ENCODE measurements around the gene ITIH3. TPM values are rescaled to one million over a fixed set of nuclear protein-coding genes. Genes with fewer than 3 reads are reported as not detected.

ITIH3 gene
- total RNA-seq, 1 experiment from 2014 or later = 0.37 TPM

DNA sequence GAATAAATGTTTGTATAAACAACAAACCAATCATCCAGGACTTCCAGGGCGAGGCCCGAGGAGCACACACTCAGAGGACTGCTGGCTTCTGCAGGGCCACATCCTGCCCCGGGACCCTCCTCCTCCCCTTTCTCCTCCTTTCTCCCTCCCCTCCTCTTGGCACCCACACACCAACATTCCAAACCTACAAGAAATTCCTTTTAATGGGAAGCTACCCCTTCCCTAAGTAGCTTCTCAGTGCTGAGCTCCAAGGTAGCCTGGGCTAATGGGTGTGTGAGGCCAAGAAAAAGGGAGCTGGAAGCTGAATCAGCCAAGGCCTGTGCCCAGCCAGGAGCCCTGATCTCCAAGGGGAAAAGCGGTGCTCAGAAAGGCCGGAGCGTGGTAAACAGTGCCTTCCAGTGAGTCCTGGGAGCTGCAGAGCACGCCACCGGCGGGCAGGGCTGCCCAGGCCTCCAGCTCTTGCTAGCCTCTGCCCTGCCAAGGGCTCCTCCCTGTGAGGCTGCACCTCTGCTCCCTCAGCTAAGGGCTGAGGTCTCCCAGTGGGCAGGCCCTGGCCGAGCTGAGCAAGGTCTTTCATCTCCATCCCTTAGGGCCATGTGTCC lies 3.9 kb downstream of the ITIH3 start (continued):
- no peak for TF ChIP-seq ATF6 (CRISPR knock-in tag; IDR thresholded peaks at IDR 0.05)

GRCh38 chr3:52798978-52799476 lies 4.4 kb downstream of the ITIH3 start:
- ATAC-seq (peak; percentile 94), DNase-seq (ENCODE audit: low spot score) (peak; percentile 79)
- Mint-ChIP-seq H3K4me3 (no peak overlapping the region), H3K9me3 (no peaks in the 10 kb centered on the region), H3K36me3 (no peaks in the 10 kb centered on the region), H3K4me1 (no peaks in the 10 kb centered on the region), H3K27ac (no peak overlapping the region), H3K27me3 (ENCODE audit: low read depth) (no peaks in the 10 kb centered on the region; the same call in 1 of the 2 replicates)
- CTCF ChIA-PET = interaction anchor here (0.5 to 3.6 kb wide), 32 partner anchors 9 to 546 kb away, joined by 3 to 61 read pairs (median 3); partner anchors contain the start of genes MUSTN1 and NEK4
- POLR2A ChIA-PET = interaction anchor here (0.7 kb wide), 1 partner anchor 8 kb away, joined by 3 read pairs; no protein-coding TSS in a partner anchor
- TF ChIP-seq, protein P1, sequence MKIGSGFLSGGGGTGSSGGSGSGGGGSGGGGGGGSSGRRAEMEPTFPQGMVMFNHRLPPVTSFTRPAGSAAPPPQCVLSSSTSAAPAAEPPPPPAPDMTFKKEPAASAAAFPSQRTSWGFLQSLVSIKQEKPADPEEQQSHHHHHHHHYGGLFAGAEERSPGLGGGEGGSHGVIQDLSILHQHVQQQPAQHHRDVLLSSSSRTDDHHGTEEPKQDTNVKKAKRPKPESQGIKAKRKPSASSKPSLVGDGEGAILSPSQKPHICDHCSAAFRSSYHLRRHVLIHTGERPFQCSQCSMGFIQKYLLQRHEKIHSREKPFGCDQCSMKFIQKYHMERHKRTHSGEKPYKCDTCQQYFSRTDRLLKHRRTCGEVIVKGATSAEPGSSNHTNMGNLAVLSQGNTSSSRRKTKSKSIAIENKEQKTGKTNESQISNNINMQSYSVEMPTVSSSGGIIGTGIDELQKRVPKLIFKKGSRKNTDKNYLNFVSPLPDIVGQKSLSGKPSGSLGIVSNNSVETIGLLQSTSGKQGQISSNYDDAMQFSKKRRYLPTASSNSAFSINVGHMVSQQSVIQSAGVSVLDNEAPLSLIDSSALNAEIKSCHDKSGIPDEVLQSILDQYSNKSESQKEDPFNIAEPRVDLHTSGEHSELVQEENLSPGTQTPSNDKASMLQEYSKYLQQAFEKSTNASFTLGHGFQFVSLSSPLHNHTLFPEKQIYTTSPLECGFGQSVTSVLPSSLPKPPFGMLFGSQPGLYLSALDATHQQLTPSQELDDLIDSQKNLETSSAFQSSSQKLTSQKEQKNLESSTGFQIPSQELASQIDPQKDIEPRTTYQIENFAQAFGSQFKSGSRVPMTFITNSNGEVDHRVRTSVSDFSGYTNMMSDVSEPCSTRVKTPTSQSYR (CRISPR knock-in tag; IDR thresholded peaks at IDR 0.05) = no peak
- no peak for TF ChIP-seq MYBL2 (CRISPR knock-in tag; IDR thresholded peaks at IDR 0.05)
- TF ChIP-seq, protein P2, sequence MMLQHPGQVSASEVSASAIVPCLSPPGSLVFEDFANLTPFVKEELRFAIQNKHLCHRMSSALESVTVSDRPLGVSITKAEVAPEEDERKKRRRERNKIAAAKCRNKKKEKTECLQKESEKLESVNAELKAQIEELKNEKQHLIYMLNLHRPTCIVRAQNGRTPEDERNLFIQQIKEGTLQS (CRISPR knock-in tag; conservative IDR thresholded peaks at IDR 0.05) = no peak
- TF ChIP-seq CTCF (IDR thresholded peaks at IDR 0.05) = peak; percentile 64

GRCh38 chr3:52800079-52800478 lies 5.5 kb downstream of the ITIH3 start:
- CTCF ChIA-PET = interaction anchor here (0.7 to 3.6 kb wide), 9 partner anchors 8 to 85 kb away, joined by 3 to 61 read pairs (median 17); partner anchors contain the start of gene NEK4
- H3K4me3 Mint-ChIP-seq = no peak overlapping the region
- DNase-seq (ENCODE audit: low spot score) (no peak), ATAC-seq (no peak)
- no peaks in the 10 kb centered on the region for H3K4me1 Mint-ChIP-seq
- no peak overlapping the region for H3K27ac Mint-ChIP-seq
- no peak for TF ChIP-seq EMX1 (CRISPR knock-in tag; IDR thresholded peaks at IDR 0.05)
- TF ChIP-seq, protein P3, sequence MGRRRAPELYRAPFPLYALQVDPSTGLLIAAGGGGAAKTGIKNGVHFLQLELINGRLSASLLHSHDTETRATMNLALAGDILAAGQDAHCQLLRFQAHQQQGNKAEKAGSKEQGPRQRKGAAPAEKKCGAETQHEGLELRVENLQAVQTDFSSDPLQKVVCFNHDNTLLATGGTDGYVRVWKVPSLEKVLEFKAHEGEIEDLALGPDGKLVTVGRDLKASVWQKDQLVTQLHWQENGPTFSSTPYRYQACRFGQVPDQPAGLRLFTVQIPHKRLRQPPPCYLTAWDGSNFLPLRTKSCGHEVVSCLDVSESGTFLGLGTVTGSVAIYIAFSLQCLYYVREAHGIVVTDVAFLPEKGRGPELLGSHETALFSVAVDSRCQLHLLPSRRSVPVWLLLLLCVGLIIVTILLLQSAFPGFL (CRISPR knock-in tag; IDR thresholded peaks at IDR 0.05; ENCODE audit: borderline replicate concordance) = no peak
- TF ChIP-seq ESRRA (CRISPR knock-in tag; IDR thresholded peaks at IDR 0.05; ENCODE audit: borderline replicate concordance) = no peak
- TF ChIP-seq ZMAT4 (CRISPR knock-in tag; IDR thresholded peaks at IDR 0.05) = no peak
- TF ChIP-seq SMAD4 (CRISPR knock-in tag; IDR thresholded peaks at IDR 0.05) = no peak
- TF ChIP-seq NFYB (CRISPR knock-in tag; conservative IDR thresholded peaks at IDR 0.05; ENCODE audit: low read depth) = no peak
- TF ChIP-seq RELA (CRISPR knock-in tag; IDR thresholded peaks at IDR 0.05; ENCODE audit: borderline replicate concordance) = no peak
- TF ChIP-seq TEAD4 (CRISPR knock-in tag; IDR thresholded peaks at IDR 0.05) = no peak
- no peak for TF ChIP-seq SOX15 (CRISPR knock-in tag; IDR thresholded peaks at IDR 0.05)
- TF ChIP-seq NFE2L1 (CRISPR knock-in tag; IDR thresholded peaks at IDR 0.05) = no peak
- TF ChIP-seq TP53 (CRISPR knock-in tag; IDR thresholded peaks at IDR 0.05) = no peak
- TF ChIP-seq, protein P4, sequence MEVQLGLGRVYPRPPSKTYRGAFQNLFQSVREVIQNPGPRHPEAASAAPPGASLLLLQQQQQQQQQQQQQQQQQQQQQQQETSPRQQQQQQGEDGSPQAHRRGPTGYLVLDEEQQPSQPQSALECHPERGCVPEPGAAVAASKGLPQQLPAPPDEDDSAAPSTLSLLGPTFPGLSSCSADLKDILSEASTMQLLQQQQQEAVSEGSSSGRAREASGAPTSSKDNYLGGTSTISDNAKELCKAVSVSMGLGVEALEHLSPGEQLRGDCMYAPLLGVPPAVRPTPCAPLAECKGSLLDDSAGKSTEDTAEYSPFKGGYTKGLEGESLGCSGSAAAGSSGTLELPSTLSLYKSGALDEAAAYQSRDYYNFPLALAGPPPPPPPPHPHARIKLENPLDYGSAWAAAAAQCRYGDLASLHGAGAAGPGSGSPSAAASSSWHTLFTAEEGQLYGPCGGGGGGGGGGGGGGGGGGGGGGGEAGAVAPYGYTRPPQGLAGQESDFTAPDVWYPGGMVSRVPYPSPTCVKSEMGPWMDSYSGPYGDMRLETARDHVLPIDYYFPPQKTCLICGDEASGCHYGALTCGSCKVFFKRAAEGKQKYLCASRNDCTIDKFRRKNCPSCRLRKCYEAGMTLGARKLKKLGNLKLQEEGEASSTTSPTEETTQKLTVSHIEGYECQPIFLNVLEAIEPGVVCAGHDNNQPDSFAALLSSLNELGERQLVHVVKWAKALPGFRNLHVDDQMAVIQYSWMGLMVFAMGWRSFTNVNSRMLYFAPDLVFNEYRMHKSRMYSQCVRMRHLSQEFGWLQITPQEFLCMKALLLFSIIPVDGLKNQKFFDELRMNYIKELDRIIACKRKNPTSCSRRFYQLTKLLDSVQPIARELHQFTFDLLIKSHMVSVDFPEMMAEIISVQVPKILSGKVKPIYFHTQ (CRISPR knock-in tag; IDR thresholded peaks at IDR 0.05) = no peak
- POLR2A ChIA-PET = no interaction called here
- no peaks in the 10 kb centered on the region for H3K36me3 Mint-ChIP-seq
- no peaks in the 10 kb centered on the region; the same call in 1 of the 2 replicates for H3K27me3 Mint-ChIP-seq (ENCODE audit: low read depth)
- no peaks in the 10 kb centered on the region for H3K9me3 Mint-ChIP-seq

Measured in WTC11 (cell line).